ENCODE results near the gene XXYLT1.
"Not testable (repeated sequence)": the region's sequence is repeated elsewhere in the genome, so short reads cannot be mapped to it uniquely, and the experiment has no call there.

XXYLT1 gene

GRCh38 chr3:195204360-195205163 lies 66.4 kb downstream of the XXYLT1 start:
- peak; percentile 99 for DNase-seq

- no peak for DNase-seq
Measured at GRCh38 chr3:195203606-195204005, 67.4 kb downstream of the XXYLT1 start.

DNA sequence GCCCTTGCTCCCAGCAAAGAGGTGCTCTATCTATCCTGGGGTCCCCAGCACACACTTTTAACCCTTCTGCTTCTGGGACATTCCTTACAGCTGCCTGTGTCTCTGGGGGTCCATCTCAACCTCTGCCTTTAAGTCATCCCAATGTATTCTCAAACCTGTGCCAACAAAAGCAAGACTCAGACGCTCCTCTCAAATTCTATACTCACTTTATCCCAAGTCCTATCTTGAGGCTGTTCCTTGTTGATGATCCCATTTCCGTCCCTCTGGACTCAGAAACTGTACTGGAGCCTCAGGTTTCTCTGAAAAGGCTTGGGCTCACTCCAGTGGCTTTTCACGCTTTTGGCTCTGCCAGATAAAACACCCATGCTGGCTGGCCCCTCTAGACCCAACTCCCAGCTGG lies 69.7 kb downstream of the XXYLT1 start:
- no peak for DNase-seq

DNA sequence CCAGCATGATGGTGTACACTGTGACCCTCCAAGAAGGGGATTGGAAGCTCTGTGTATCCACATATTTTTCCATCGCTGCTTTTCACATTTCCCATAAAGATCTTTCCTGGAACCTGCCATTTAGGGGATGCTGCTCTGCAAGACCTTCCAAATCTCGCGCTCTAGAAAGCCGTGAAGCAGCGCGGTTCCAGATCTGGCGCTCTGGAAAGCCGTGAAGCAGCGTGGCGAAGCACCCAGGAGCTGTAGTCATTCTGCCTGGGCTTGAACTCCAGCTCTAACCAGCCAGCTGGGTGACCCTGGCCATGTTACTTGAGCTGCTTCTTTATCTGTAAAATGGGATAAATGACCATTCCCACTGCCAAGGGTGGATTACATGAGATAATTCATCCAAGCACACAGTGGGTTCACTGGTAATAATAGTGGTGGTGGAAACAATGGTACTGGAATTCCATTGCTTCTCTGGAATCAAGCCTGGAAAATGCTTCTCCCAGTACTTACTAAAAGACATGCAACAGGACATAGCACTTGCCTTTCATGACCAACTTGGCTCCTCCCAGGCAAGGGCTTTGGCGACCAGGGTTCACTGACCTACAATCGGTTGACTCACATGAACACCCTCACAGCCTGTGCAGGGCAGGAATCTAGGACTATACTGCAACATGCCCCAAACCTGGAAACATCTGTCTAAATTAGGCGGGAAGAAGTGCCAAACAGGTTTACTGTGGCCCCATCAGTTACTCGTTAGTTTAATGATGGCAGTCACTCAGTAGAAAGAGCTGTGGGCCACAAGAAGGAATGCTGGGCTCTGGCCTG lies 70.7 kb downstream of the XXYLT1 start:
- DNase-seq: no peak

GRCh38 chr3:195198426-195199346 lies 72.3 kb downstream of the XXYLT1 start:
- no peak for DNase-seq

DNA sequence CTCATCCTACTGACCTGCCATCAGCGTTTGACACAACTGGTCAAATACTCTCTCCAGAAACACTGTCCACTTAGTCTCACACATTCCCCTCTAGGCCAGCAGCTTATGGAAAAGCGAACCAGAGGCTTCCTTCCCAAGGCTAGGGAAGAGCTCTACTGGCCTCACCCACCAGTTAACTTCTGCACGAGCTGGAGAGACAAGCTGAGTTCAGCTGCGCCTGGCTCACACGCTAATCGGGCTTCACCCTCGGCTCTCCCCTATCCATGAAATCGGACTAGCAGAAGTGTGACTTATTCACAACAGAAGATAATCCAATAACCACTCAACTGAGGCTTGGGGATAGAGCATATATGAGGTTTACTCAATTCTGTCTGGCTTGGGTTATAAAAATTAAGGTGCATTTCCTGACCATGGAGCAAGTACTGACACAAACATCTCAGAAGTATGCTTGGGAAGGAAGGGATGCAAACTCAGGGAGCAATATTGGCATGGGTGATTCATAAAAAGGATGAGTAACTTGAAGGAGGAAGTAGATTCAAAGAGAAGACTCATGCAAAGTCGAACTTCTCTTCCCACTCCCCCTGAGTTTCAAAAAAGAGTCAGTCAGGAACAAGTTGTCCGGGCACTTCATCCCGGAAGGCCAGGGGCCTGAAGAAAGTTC lies 73.1 kb downstream of the XXYLT1 start:
- no peak for DNase-seq

- DNase-seq: no peak
Measured at GRCh38 chr3:195196266-195196665, 74.7 kb downstream of the XXYLT1 start.

DNA sequence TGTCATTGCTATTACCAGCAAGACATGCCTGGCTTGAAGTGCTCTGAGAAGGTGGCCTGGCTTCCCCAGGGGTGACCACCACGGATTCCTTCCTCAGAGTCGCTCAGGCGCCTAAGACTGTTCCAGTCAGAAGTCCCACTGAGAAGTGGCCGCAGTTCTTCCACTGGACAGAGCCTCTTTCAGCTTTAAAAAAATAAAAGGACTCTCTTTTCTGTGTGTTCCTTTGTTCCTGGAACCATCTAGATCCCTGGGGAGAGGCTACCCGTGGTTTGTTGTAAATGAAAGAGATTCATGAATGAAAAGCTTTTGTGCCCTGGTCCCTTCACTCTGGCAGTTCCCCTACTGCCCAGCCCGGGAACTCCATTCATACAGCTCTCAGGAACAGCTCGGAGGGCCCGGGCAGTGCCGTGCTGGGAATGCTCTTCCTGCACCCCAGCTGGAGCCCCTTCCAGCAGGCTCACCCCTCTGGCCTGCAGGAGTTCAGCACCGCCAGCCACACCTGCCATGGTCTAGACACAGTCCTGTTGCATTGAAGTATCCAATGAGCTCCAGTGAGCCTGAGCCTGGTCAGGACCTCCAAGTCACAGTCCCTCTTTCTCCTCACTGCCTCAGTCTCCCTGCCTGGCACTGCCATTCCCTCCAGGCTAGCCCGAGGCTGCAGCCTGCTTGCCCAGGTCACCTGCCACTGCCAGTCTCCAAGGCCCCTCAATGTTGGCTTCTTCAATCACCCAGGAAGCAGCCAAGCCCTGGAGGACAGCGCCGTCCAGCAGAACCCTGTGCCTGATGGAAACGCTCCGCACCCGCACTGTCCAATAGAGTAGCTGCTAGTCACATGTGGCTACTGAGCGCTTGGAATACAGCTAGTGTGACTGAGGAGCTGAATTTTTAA lies 75.4 kb downstream of the XXYLT1 start:
- no peak for DNase-seq

GRCh38 chr3:195194559-195195206 lies 76.3 kb downstream of the XXYLT1 start:
- DNase-seq: peak; percentile 99

- DNase-seq: no peak
Measured at GRCh38 chr3:195191580-195191979, 79.4 kb downstream of the XXYLT1 start.

- no peak for DNase-seq
Measured at GRCh38 chr3:195189821-195190220, 81.1 kb downstream of the XXYLT1 start.

DNA sequence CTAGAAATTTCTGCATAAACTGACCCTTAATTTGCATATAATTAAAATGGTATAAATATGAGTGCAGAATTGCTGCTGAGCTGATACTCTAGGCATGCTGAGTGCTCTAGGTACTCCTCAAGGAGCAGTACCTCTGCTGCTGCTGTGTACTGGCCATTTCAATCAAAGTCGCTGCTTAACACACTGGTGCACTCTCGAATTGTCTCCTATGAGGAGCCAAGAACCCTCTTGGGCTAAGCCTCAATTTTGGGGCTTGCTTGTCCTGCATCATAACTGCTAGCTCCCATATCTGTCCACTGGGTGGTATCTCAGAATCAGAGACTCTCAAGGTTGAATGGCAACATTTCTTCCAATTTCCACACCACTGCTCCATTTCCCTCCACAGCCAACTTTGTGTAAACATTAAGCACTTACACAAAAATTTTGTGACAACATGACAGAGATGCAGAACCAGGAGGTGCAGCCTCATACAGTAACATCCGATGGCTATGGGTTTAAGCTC lies 82.5 kb downstream of the XXYLT1 start:
- no peak for DNase-seq

DNA sequence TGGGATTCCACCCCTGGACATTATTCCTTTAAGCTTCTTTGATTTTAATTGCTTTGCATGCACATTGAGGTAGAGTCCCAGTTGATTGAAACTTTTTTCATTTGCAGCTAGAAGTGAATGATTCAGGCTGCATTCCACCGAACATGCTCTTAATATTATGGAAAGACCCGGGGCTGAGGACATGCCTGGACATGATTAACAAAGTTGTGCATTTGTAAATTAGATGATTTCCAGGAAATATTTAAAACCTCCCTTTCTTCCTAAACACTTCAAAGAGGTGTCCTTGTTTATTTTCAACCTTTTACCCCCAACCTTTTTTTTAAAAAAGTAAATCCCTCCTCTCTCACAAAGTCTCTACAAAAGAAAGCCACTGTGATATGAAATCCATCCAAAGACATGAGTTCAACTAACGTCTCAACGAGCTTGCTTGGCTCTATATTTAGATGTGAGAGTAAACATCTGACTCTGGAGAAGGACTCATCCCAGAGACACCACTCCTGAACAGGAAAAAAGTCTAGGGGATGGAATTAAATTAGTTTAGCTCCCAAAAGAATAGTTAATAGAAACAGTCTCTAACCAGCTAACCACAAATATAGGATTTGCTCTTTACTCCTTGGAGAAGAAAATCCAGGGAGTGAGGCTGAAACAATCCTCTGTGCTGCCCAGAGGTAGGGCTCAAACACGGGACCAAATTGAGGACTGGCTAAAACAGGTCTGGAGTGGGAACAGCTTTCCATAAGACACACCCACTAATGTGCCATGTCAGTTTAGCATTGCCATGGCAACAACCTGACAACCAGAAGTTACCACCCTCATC lies 83.1 kb downstream of the XXYLT1 start:
- DNase-seq: no peak

GRCh38 chr3:195186710-195187047 lies 84.3 kb downstream of the XXYLT1 start:
- not testable (repeated sequence) for DNase-seq

- DNase-seq: no peak
Measured at GRCh38 chr3:195186041-195186709, 84.8 kb downstream of the XXYLT1 start.

- no peak for DNase-seq
Measured at GRCh38 chr3:195185583-195185982, 85.4 kb downstream of the XXYLT1 start.

DNA sequence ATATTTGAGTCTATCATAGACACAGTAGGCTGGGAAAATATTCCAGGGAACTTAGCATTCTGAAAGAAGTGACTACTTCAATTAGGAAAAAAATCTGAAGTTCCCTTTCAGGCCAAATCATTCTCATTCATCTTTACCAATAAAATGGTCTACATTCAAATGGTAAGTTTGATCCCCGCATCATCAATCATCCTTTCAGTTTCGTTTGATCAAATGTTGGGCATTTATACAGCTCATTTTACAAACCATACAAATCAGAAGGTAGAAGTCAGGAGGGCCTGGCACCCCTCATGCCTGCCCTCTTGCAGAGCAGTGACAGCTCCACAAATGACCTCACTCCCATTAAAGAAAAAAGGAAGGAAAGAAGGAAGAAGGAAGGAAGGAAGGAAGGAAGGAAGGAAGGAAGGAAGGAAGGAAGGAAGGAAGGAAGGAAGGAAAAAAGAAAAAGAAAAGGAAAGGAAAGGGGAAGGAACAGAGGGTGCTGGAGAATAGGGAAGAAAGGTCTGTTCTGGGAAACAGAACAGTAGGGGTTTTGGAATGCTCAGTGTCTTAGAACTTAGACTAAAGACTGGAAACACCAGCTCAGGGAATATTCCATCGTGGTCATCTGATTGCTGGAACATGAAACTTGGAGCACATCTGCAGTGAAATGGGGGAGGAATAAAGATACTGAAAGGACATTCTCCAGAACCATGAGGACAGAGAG lies 86.1 kb downstream of the XXYLT1 start:
- DNase-seq: no peak

GRCh38 chr3:195183071-195183776 lies 87.7 kb downstream of the XXYLT1 start:
- no peak for DNase-seq

Measured in DMS79 treated with DMSO at 0.1 percent for 48 hours (cell line).